Right atrium auricular region (tissue), 2 donors: Measurements from ENCODE around the gene ORAI1. TPM values are rescaled to one million over a fixed set of nuclear protein-coding genes. Genes with fewer than 3 reads are reported as not detected.

Source experiments
- DNase-seq: peaks from one replicate; pipeline ENCODE4 v3.0.0-alpha.2; 2019; ENCODE audit warnings: low spot score
- H3K27ac ChIP-seq, 2 donors: fragments of 200-600 bp; sonication (generic); 1 replicate in 1 of 2; 2 replicates in 1 of 2; pipeline ENCODE4 v1.5.1; 2016 to 2019
- H3K27me3 ChIP-seq, 2 donors: fragments of 200-600 bp; sonication (generic); one replicate each; pipeline versions ENCODE4 v1.5.1 to v1.6.0; 2017 to 2019
- H3K36me3 ChIP-seq: fragments of 200-600 bp; sonication (generic); one replicate; pipeline ENCODE4 v1.5.1; 2016
- H3K4me1 ChIP-seq, 2 donors: fragments of 200-600 bp; sonication (generic); one replicate each; pipeline versions ENCODE4 v1.5.1 to v1.6.0; 2017 to 2019
- H3K4me3 ChIP-seq, 2 donors: fragments of 200-600 bp; sonication (generic); 1 replicate in 1 of 2; 2 replicates in 1 of 2; pipeline ENCODE4 v1.5.1; 2017 to 2019; ENCODE audit warnings: mild to moderate bottlenecking in 1 of 2, moderate library complexity in 1 of 2
- H3K9me3 ChIP-seq, 2 donors: fragments of 200-600 bp; sonication (generic); one replicate each; pipeline ENCODE4 v1.5.1; 2019
- CTCF ChIP-seq, 2 donors: fragments of 200-600 bp; sonication (generic); IDR thresholded peaks; one replicate each; pipeline ENCODE4 v1.5.1; 2019; ENCODE audit warnings: antibody characterized with exemption in 2 of 2
- total RNA-seq, 2 donors: library from RNA; depleted of rRNA; stranded (reverse); fragments of >200 nt; gene quantifications; one replicate each; pipeline ENCODE4 v1.1.0, GENCODE V29; 2016

ORAI1 gene
- 1 to 10 TPM; 6.8 to 8.3 TPM for total RNA-seq

GRCh38 chr12:121626087-121626852, at the start of gene ORAI1:
TSS of gene ORAI1 (plus strand) at chr12:121626530.
- peak; percentile 96 for DNase-seq
- Histone ChIP-seq H3K27me3 (no peaks in the 10 kb centered on the region), H3K36me3 (no peaks in the 10 kb centered on the region), H3K27ac (peak within 1 kb of the TSS; percentile 84 to 89), H3K4me1 (peaks cover 0 to 47% of the 10 kb centered on the region in 2 donors), H3K9me3 (no peaks in the 10 kb centered on the region), H3K4me3 (peak within 1 kb of the TSS; percentile 55 to 66)
- TF ChIP-seq CTCF (IDR thresholded peaks at IDR 0.05): no peak

GRCh38 chr12:121576851-121577391, 49.4 kb upstream of the ORAI1 start:
- Histone ChIP-seq H3K9me3 (no peaks in the 10 kb centered on the region), H3K27ac (peak overlapping the region; percentile 40 to 41), H3K4me3 (no peak overlapping the region), H3K36me3 (peaks cover 7% of the 10 kb centered on the region), H3K4me1 (peaks cover 0 to 49% of the 10 kb centered on the region in 2 donors), H3K27me3 (no peaks in the 10 kb centered on the region)
- TF ChIP-seq CTCF (IDR thresholded peaks at IDR 0.05): no peak
- DNase-seq: no peak

GRCh38 chr12:121577443-121578180, 48.7 kb upstream of the ORAI1 start:
- peaks cover 0 to 55% of the 10 kb centered on the region in 2 donors for H3K4me1 ChIP-seq
- peak overlapping the region in 1 of 2 donors; percentile 81 for H3K4me3 ChIP-seq
- peak overlapping the region; percentile 88 to 91 for H3K27ac ChIP-seq
- no peaks in the 10 kb centered on the region for H3K27me3 ChIP-seq
- no peak for DNase-seq
- H3K36me3 ChIP-seq: peaks cover 7% of the 10 kb centered on the region
- H3K9me3 ChIP-seq: no peaks in the 10 kb centered on the region
- no peak for TF ChIP-seq CTCF (IDR thresholded peaks at IDR 0.05)

GRCh38 chr12:121578230-121579189, 47.8 kb upstream of the ORAI1 start:
- Histone ChIP-seq H3K4me3 (peak overlapping the region; percentile 75 to 81), H3K27me3 (no peaks in the 10 kb centered on the region), H3K27ac (peak overlapping the region; percentile 88 to 91), H3K36me3 (peaks cover 7% of the 10 kb centered on the region), H3K9me3 (no peaks in the 10 kb centered on the region), H3K4me1 (peaks cover 0 to 58% of the 10 kb centered on the region in 2 donors)
- TF ChIP-seq CTCF (IDR thresholded peaks at IDR 0.05): no peak
- no peak for DNase-seq

GRCh38 chr12:121579190-121579791, 47.0 kb upstream of the ORAI1 start:
- H3K9me3 ChIP-seq: no peaks in the 10 kb centered on the region
- no peak for TF ChIP-seq CTCF (IDR thresholded peaks at IDR 0.05)
- no peaks in the 10 kb centered on the region for H3K27me3 ChIP-seq
- H3K4me1 ChIP-seq: peaks cover 0 to 58% of the 10 kb centered on the region in 2 donors
- peak overlapping the region; percentile 88 to 91 for H3K27ac ChIP-seq
- peak overlapping the region; percentile 75 to 81 for H3K4me3 ChIP-seq
- H3K36me3 ChIP-seq: peaks cover 6% of the 10 kb centered on the region
- DNase-seq: no peak
